Mesenchymal stem cell (in vitro differentiated cells and primary cell): ENCODE results near the gene THADA.

Experiments used
- DNase-seq: peaks from one replicate; pipeline ENCODE4 v3.0.0-alpha.2; 2013
- H2AFZ ChIP-seq: one replicate; pipeline ENCODE4 v1.6.1; 2013; ENCODE audit warnings: low read depth, mild to moderate bottlenecking, control low read depth, inconsistent platforms, low read length, moderate library complexity
- H2AK5ac ChIP-seq: 2 replicates; pipeline ENCODE4 v1.6.1; 2013; ENCODE audit warnings: low read length, moderate library complexity, mild to moderate bottlenecking, inconsistent platforms; ENCODE audit not compliant: severe bottlenecking
- H2BK120ac ChIP-seq: one replicate; pipeline ENCODE4 v1.6.1; 2013; ENCODE audit warnings: low read depth, mild to moderate bottlenecking, inconsistent platforms, low read length, moderate library complexity
- H2BK12ac ChIP-seq, 2 experiments: one replicate each; pipeline ENCODE4 v1.6.1; 2013; ENCODE audit warnings: inconsistent platforms in 2 of 2, low read length in 2 of 2, mild to moderate bottlenecking in 2 of 2, moderate library complexity in 2 of 2, control low read depth in 1 of 2
- H2BK15ac ChIP-seq: one replicate; pipeline ENCODE4 v1.6.1; 2013; ENCODE audit warnings: mild to moderate bottlenecking, low read depth, inconsistent platforms; ENCODE audit not compliant: poor library complexity, severe bottlenecking
- H2BK5ac ChIP-seq: 2 replicates; pipeline ENCODE4 v1.6.1; 2013; ENCODE audit warnings: low read depth, mild to moderate bottlenecking, low read length, control low read depth, inconsistent platforms; ENCODE audit not compliant: poor library complexity, severe bottlenecking
- H3K14ac ChIP-seq, 2 experiments: one replicate each; pipeline ENCODE4 v1.6.1; 2013; ENCODE audit warnings: inconsistent platforms in 2 of 2, low read length in 2 of 2, control low read depth in 1 of 2, mild to moderate bottlenecking in 1 of 2, moderate library complexity in 1 of 2
- H3K18ac ChIP-seq, 2 experiments: one replicate each; pipeline ENCODE4 v1.6.1; 2013; ENCODE audit warnings: inconsistent platforms in 2 of 2, low read length in 2 of 2, control low read depth in 1 of 2, low read depth in 1 of 2, mild to moderate bottlenecking in 1 of 2
- H3K23ac ChIP-seq, 2 experiments: one replicate each; pipeline ENCODE4 v1.6.1; 2013; ENCODE audit warnings: inconsistent platforms in 2 of 2, low read length in 2 of 2, mild to moderate bottlenecking in 2 of 2, moderate library complexity in 2 of 2, control low read depth in 1 of 2
- H3K27ac ChIP-seq: 2 replicates; pipeline ENCODE4 v1.5.1; 2013; ENCODE audit warnings: mild to moderate bottlenecking, moderate library complexity, low read length, control low read depth, inconsistent platforms; ENCODE audit not compliant: poor library complexity, severe bottlenecking
- H3K27me3 ChIP-seq, 2 experiments: 2 replicates each; pipeline versions ENCODE4 v1.6.1 to v1.7.0; 2013; ENCODE audit warnings: low read length in 2 of 2, mild to moderate bottlenecking in 2 of 2, moderate library complexity in 2 of 2, control low read depth in 1 of 2, inconsistent platforms in 1 of 2; ENCODE audit not compliant: control insufficient read depth in 1 of 2, insufficient read depth in 1 of 2
- H3K36me3 ChIP-seq, 2 experiments: 2 replicates each; pipeline versions ENCODE4 v1.6.1 to v1.7.0; 2013; ENCODE audit warnings: low read length in 2 of 2, control low read depth in 1 of 2, inconsistent platforms in 1 of 2, low read depth in 1 of 2, mild to moderate bottlenecking in 1 of 2; ENCODE audit not compliant: insufficient read depth in 2 of 2, control insufficient read depth in 1 of 2
- H3K4ac ChIP-seq, 2 experiments: one replicate each; pipeline ENCODE4 v1.6.1; 2013; ENCODE audit warnings: inconsistent platforms in 2 of 2, low read length in 2 of 2, mild to moderate bottlenecking in 2 of 2, moderate library complexity in 2 of 2, control low read depth in 1 of 2, low read depth in 1 of 2
- H3K4me1 ChIP-seq: 2 replicates; pipeline ENCODE4 v1.6.1; 2013; ENCODE audit warnings: low read depth, low read length, control low read depth; ENCODE audit not compliant: control insufficient read depth, insufficient read depth
- H3K4me2 ChIP-seq: 2 replicates; pipeline ENCODE4 v1.6.1; 2013; ENCODE audit warnings: low read length, mild to moderate bottlenecking, inconsistent platforms; ENCODE audit not compliant: poor library complexity, severe bottlenecking
- H3K4me3 ChIP-seq, 2 experiments: 2 replicates each; pipeline versions ENCODE4 v1.5.1 to v1.7.0; 2013; ENCODE audit warnings: low read length in 2 of 2, mild to moderate bottlenecking in 2 of 2, control low read depth in 1 of 2, low read depth in 1 of 2; ENCODE audit not compliant: insufficient read depth in 1 of 2
- H3K79me1 ChIP-seq: replicated peaks from 2 replicates; pipeline ENCODE4 v1.6.1; 2013; ENCODE audit warnings: mild to moderate bottlenecking, control low read depth, low read length, inconsistent platforms; ENCODE audit not compliant: poor library complexity, severe bottlenecking
- H3K9ac ChIP-seq: 2 replicates; pipeline ENCODE4 v1.7.0; 2013; ENCODE audit warnings: mild to moderate bottlenecking, low read length, moderate library complexity
- H3K9me3 ChIP-seq: 2 replicates; pipeline ENCODE4 v1.7.0; 2013; ENCODE audit warnings: mild to moderate bottlenecking, low read length; ENCODE audit not compliant: control insufficient read depth
- H4K8ac ChIP-seq: one replicate; pipeline ENCODE4 v1.6.1; 2013; ENCODE audit warnings: inconsistent platforms, mild to moderate bottlenecking, low read length, moderate library complexity
- H4K91ac ChIP-seq: one replicate; pipeline ENCODE4 v1.6.1; 2013; ENCODE audit warnings: mild to moderate bottlenecking, low read length, inconsistent platforms
- WGBS: methylation state at CpG from one replicate; pipeline ENCODE4 v1.1.7; 2013; ENCODE audit warnings: mixed read lengths; 5-methylcytosine and 5-hydroxymethylcytosine counted together

THADA gene

DNA sequence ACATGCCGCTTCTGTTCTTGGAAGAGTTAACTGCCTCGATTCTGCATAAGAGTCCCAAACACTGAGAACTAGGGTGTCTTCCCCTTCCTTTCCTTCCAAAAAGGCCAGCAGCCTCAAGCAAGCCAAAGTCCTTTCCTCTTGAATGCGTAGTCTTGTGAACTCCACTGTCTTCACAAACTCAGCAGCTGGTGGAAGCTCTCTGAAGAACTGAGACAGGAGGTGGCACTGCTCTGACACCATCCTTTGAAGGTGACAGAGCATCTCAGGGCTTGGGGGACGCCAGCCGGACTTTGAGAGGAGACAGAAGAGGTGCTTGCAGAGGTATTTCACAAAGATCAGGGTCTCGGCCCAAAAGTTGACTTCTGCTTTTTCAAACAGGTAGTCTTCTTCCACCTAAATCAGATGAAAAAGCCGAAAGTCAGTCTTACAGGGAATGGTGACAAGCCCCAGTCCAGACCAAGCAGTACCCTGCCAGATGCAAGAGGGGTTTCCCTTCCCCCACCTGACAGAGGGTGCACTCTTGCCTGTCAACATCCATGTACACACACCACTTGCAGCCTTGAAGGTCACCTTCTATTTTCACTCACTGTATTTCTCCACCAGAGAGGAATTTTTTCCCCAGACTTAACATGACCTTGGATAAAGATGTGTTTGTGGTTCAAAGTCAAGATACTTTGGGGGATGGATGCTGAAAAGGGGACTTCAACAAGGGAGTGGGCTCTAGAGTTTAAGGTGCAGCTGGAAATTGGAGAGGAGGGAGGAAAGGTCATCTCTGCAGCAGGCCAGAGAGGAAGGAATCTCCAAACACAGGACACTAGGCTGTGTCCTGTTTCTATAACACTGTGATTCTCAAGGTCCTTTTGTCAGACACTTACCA, 364.6 kb downstream of the THADA start:
- H3K4me1 ChIP-seq, result peaks cover 12% of the 10 kb centered on the region
- no peak overlapping the region for H2BK15ac ChIP-seq
- no peak overlapping the region for H3K4me3 ChIP-seq
- 96% methylated on average over 7 of the region's 7 CpGs for WGBS
- no peak overlapping the region for H2AFZ ChIP-seq
- peaks cover 3% of the 10 kb centered on the region for H3K79me1 ChIP-seq
- H3K14ac ChIP-seq, result no peak overlapping the region
- no peak for DNase-seq
- no peak overlapping the region for H3K4ac ChIP-seq
- no peak overlapping the region for H2AK5ac ChIP-seq
- no peak overlapping the region for H2BK12ac ChIP-seq
- H3K18ac ChIP-seq, result no peak overlapping the region
- peaks cover 5 to 20% of the 10 kb centered on the region in 2 experiments for H3K36me3 ChIP-seq
- H3K9ac ChIP-seq, result no peak overlapping the region
- no peak overlapping the region for H3K27ac ChIP-seq
- H4K91ac ChIP-seq, result no peak overlapping the region
- H3K23ac ChIP-seq, result no peak overlapping the region
- no peak overlapping the region for H4K8ac ChIP-seq
- no peaks in the 10 kb centered on the region for H3K9me3 ChIP-seq
- H2BK5ac ChIP-seq, result no peak overlapping the region
- no peak overlapping the region for H2BK120ac ChIP-seq
- no peak overlapping the region for H3K4me2 ChIP-seq
- no peaks in the 10 kb centered on the region for H3K27me3 ChIP-seq

- Histone ChIP-seq H2BK5ac (no peak overlapping the region), H3K4me3 (no peak overlapping the region), H3K18ac (no peak overlapping the region), H3K27ac (no peak overlapping the region), H3K4ac (no peak overlapping the region), H4K8ac (no peak overlapping the region), H2BK12ac (no peak overlapping the region), H3K4me1 (peaks cover 12% of the 10 kb centered on the region), H3K9ac (no peak overlapping the region), H2BK120ac (no peak overlapping the region), H2AFZ (no peak overlapping the region), H3K36me3 (peaks cover 6 to 20% of the 10 kb centered on the region in 2 experiments), H3K9me3 (no peaks in the 10 kb centered on the region), H3K23ac (no peak overlapping the region), H3K4me2 (no peak overlapping the region), H2BK15ac (no peak overlapping the region), H2AK5ac (no peak overlapping the region), H4K91ac (no peak overlapping the region), H3K79me1 (peaks cover 3% of the 10 kb centered on the region), H3K14ac (no peak overlapping the region), H3K27me3 (no peaks in the 10 kb centered on the region)
- no peak for DNase-seq
- 80% methylated on average over 3 of the region's 4 CpGs for WGBS
Observed at GRCh38 chr2:43230351-43230885, 365.4 kb downstream of the THADA start.

DNA sequence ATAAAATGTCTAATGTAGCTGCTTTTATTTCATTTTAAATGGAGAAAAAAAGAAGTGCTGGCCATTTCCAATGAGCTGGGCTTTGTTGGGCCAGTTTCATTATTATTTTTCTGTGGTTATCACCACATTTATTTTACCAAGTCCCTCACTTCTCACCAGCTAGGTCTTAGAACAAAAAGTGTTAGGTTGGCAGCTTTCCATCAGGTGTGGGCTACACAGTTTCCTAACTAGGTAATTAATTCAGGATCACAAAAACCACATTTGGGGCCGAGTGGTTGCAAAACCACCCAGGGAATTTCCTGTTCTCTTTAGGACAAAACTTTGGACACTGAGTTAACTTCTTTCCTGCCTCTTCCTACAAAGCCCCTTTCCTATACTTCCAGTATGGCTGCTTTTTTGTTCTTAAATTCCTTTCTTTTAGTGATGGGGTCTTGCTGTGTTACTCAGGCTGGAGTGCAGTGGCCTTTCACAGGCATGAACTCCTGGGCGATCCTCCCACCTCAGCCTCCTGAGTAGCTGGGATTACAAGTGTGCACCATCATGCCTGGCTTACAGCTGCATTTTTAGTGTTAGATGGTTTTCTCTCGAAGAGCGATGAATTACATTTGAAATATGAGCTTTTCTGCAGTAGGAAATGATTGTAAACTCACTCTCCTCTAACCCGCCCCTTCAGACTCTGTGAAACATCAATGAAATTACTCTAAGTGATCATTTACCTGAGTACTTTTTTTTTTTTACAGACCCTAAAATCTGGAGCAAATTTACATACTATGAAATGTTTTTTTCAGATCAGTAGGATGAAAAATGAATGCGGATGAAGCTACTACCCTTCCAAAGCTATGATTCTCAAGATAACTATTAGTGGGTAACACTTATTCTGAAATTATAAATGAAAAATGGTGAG, 366.8 kb downstream of the THADA start:
- H2AFZ ChIP-seq, result no peak overlapping the region
- peaks cover 12% of the 10 kb centered on the region for H3K4me1 ChIP-seq
- peak overlapping the region in 1 of 2 experiments; percentile 83 for H2BK12ac ChIP-seq
- no peak overlapping the region for H4K8ac ChIP-seq
- peak overlapping the region; percentile 32 for H2AK5ac ChIP-seq
- peaks cover 3% of the 10 kb centered on the region for H3K79me1 ChIP-seq
- WGBS, result 51% methylated on average over 4 of the region's 6 CpGs
- H3K14ac ChIP-seq, result no peak overlapping the region
- H3K4me2 ChIP-seq, result no peak overlapping the region
- H3K27me3 ChIP-seq, result no peaks in the 10 kb centered on the region
- no peak overlapping the region for H3K18ac ChIP-seq
- H2BK5ac ChIP-seq, result no peak overlapping the region
- no peak overlapping the region for H3K23ac ChIP-seq
- peaks cover 20 to 21% of the 10 kb centered on the region in 2 experiments for H3K36me3 ChIP-seq
- DNase-seq, result peak; percentile 35
- no peaks in the 10 kb centered on the region for H3K9me3 ChIP-seq
- peak overlapping the region; percentile 65 for H3K27ac ChIP-seq
- peak overlapping the region in 1 of 2 experiments; percentile 78 for H3K4ac ChIP-seq
- H2BK15ac ChIP-seq, result no peak overlapping the region
- H4K91ac ChIP-seq, result no peak overlapping the region
- peak overlapping the region in 1 of 2 experiments; percentile 89 for H3K4me3 ChIP-seq
- peak overlapping the region; percentile 96 for H3K9ac ChIP-seq
- H2BK120ac ChIP-seq, result no peak overlapping the region
